22Rv1 (cell line): ENCODE results near the gene WHAMM.

Experiments
- ZFX ChIP-seq: fragments of 450-650 bp; IDR thresholded peaks from 2 replicates; pipeline ENCODE4 v1.6.1; 2017; ENCODE audit warnings: antibody characterized with exemption, borderline replicate concordance
- TF ChIP-seq, protein P1 (sequence below): fragments of 450-650 bp; IDR thresholded peaks from 2 replicates; pipeline ENCODE4 v1.5.1; 2017; ENCODE audit warnings: mild to moderate bottlenecking

- TF ChIP-seq, protein P1, sequence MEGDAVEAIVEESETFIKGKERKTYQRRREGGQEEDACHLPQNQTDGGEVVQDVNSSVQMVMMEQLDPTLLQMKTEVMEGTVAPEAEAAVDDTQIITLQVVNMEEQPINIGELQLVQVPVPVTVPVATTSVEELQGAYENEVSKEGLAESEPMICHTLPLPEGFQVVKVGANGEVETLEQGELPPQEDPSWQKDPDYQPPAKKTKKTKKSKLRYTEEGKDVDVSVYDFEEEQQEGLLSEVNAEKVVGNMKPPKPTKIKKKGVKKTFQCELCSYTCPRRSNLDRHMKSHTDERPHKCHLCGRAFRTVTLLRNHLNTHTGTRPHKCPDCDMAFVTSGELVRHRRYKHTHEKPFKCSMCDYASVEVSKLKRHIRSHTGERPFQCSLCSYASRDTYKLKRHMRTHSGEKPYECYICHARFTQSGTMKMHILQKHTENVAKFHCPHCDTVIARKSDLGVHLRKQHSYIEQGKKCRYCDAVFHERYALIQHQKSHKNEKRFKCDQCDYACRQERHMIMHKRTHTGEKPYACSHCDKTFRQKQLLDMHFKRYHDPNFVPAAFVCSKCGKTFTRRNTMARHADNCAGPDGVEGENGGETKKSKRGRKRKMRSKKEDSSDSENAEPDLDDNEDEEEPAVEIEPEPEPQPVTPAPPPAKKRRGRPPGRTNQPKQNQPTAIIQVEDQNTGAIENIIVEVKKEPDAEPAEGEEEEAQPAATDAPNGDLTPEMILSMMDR, result no peak
- no peak for TF ChIP-seq ZFX
Measured at GRCh38 chr15:82833362-82833682, 23.9 kb downstream of the WHAMM start.
